OCI-LY7 (cell line): Measurements from ENCODE around the gene HERC3. TPM values are rescaled to one million over a fixed set of nuclear protein-coding genes. Genes with fewer than 3 reads are reported as not detected.

Source experiments
- BruUV-seq: library from RNA; stranded (reverse); fragments of 400-500 nt; replicated peaks from 2 replicates; lab custom pipeline; 2021; lab: Mats Ljungman, UMichigan
- CTCF ChIA-PET: fragments of 300-600 bp; sonication (Branson Sonifier 250); formaldehyde crosslinking; loops from one replicate; lab custom pipeline; 2022; ENCODE audit warnings: antibody characterized with exemption; ENCODE audit not compliant: unreplicated experiment; lab: Charles Lee
- POLR2A ChIA-PET: fragments of 300-600 bp; sonication (Branson Sonifier 250); formaldehyde crosslinking; loops from one replicate; lab custom pipeline; 2022; ENCODE audit warnings: antibody characterized with exemption; lab: Charles Lee
- DNase-seq: peaks from one replicate; pipeline ENCODE4 v3.0.0-alpha.2; 2015; ENCODE audit warnings: low spot score
- H2AFZ ChIP-seq: fragments of 200-600 bp; sonication (generic), shearing (Covaris generic); 2 replicates; pipeline ENCODE4 v1.6.1; 2014; ENCODE audit warnings: mild to moderate bottlenecking, antibody characterized with exemption, low read length, moderate library complexity
- H3K27ac ChIP-seq: fragments of 200-600 bp; sonication (generic); 2 replicates; pipeline ENCODE4 v1.5.1; 2014; ENCODE audit warnings: mixed run types, low read depth, mild to moderate bottlenecking, moderate library complexity, low read length, inconsistent platforms; ENCODE audit not compliant: poor library complexity, severe bottlenecking
- H3K36me3 ChIP-seq: fragments of 200-600 bp; sonication (generic); 2 replicates; pipeline ENCODE4 v1.6.1; 2014; ENCODE audit warnings: mild to moderate bottlenecking, antibody characterized with exemption, low read length, moderate library complexity, mixed read lengths; ENCODE audit not compliant: insufficient read depth
- H3K4me1 ChIP-seq: fragments of 200-600 bp; sonication (generic); 2 replicates; pipeline ENCODE4 v1.5.1; 2014; ENCODE audit warnings: mild to moderate bottlenecking, low read length; ENCODE audit not compliant: insufficient read depth, poor library complexity, severe bottlenecking
- H3K4me2 ChIP-seq: fragments of 200-600 bp; sonication (generic); 2 replicates; pipeline ENCODE4 v1.6.1; 2014; ENCODE audit warnings: mild to moderate bottlenecking, low read length
- H3K4me3 ChIP-seq: fragments of 200-600 bp; sonication (generic); 2 replicates; pipeline ENCODE4 v1.5.1; 2014; ENCODE audit warnings: mild to moderate bottlenecking, low read depth, low read length; ENCODE audit not compliant: poor library complexity, severe bottlenecking
- H3K79me2 ChIP-seq: fragments of 200-600 bp; sonication (generic); 2 replicates; pipeline ENCODE4 v1.6.1; 2016; ENCODE audit warnings: low read depth, mild to moderate bottlenecking, low read length, moderate library complexity, mixed read lengths; ENCODE audit not compliant: insufficient read depth
- H3K9me2 ChIP-seq: fragments of 200-600 bp; sonication (generic); 2 replicates; pipeline ENCODE4 v1.6.1; 2016; ENCODE audit warnings: mild to moderate bottlenecking, low read length, mixed read lengths; ENCODE audit not compliant: insufficient read depth
- H3K9me3 ChIP-seq: fragments of 200-600 bp; sonication (generic); 2 replicates; pipeline ENCODE4 v1.6.1; 2014; ENCODE audit warnings: mild to moderate bottlenecking, mixed run types, low read length, mixed read lengths
- H4K20me1 ChIP-seq: fragments of 200-600 bp; sonication (generic); 2 replicates; pipeline ENCODE4 v1.6.1; 2014; ENCODE audit warnings: mild to moderate bottlenecking, antibody characterized with exemption, low read length, moderate library complexity, mixed read lengths; ENCODE audit not compliant: insufficient read depth
- CTCF ChIP-seq: fragments of 200-600 bp; sonication (generic); conservative IDR thresholded peaks from 2 replicates; pipeline ENCODE4 v1.5.1; 2014; ENCODE audit warnings: mild to moderate bottlenecking, antibody characterized with exemption, low read length, moderate library complexity, mixed read lengths
- EZH2phosphoT487 ChIP-seq: fragments of 200-600 bp; sonication (generic); IDR thresholded peaks from 2 replicates; pipeline ENCODE4 v1.6.1; 2018; ENCODE audit warnings: low read depth, borderline replicate concordance, mild to moderate bottlenecking, mixed run types, antibody characterized with exemption, low read length, moderate library complexity, mixed read lengths
- intact Hi-C: fragments of 100-400 bp; cut with micrococcal nuclease; formaldehyde crosslinking; loops from one replicate; pipeline ENCODE4 v1.10.0; 2022; ENCODE audit not compliant: unreplicated experiment
- total RNA-seq, 2 experiments: library from RNA; depleted of rRNA in 1 of 2; stranded (reverse); fragments of >200 nt in 1 of 2; shearing (Covaris generic) in 1 of 2; gene quantifications; 2 replicates each; pipeline ENCODE4 v1.2.3, GENCODE V29; 2014 to 2022

HERC3 gene
- total RNA-seq, 2 experiments from 2014 or later = 9.2 to 22.9 TPM

- ChIA-PET POLR2A (interaction anchor here (0.7 kb wide), 1 partner anchor 116 kb away, joined by 3 read pairs; no protein-coding TSS in a partner anchor), CTCF (no interaction called here)
- no peaks in the 10 kb centered on the region for H4K20me1 ChIP-seq
- H3K27ac ChIP-seq = no peak overlapping the region
- no peaks in the 10 kb centered on the region for H3K36me3 ChIP-seq
- H3K4me3 ChIP-seq = no peak overlapping the region
- no peaks in the 10 kb centered on the region for H3K9me3 ChIP-seq
- H3K4me2 ChIP-seq = no peak overlapping the region
- no TSS peak for BruUV-seq
- DNase-seq = no peak
- H3K9me2 ChIP-seq = no peaks in the 10 kb centered on the region
- H2AFZ ChIP-seq = no peak overlapping the region
- no peaks in the 10 kb centered on the region for H3K79me2 ChIP-seq
- intact Hi-C loops = no loop called here
- H3K4me1 ChIP-seq = peaks cover 4% of the 10 kb centered on the region
- TF ChIP-seq EZH2phosphoT487 (no peak), CTCF (no peak)
Observed at GRCh38 chr4:88628746-88629145, 36.5 kb downstream of the HERC3 start.

DNA sequence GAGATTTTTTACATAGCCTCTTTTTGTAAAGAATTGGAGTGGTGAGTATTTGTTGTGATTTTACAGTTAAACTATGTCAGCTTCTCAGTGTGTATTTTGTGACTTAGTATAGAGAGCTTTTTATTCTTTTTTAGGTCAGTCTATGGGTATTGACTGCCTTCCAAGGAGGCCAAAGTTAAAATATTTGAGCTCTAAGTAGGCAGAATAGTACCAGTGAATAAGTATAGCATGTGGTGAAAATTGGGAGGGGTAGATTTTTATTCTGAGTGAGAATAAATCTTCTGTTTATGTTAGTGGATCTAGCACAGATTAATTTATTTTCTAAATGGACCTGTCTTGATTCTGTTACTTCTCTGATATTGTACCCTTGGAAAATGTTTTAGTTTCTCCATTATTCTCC, 37.5 kb downstream of the HERC3 start:
- H2AFZ ChIP-seq = no peak overlapping the region
- H3K4me2 ChIP-seq = no peak overlapping the region
- H3K27ac ChIP-seq = no peak overlapping the region
- ChIA-PET CTCF (no interaction called here), POLR2A (interaction anchor here (0.6 to 0.7 kb wide), 2 partner anchors 24 to 111 kb away, joined by 3 read pairs; no protein-coding TSS in a partner anchor)
- DNase-seq = no peak
- H3K9me3 ChIP-seq = no peaks in the 10 kb centered on the region
- H3K4me3 ChIP-seq = no peak overlapping the region
- no peak for TF ChIP-seq CTCF
- TF ChIP-seq EZH2phosphoT487 = no peak
- no peaks in the 10 kb centered on the region for H3K79me2 ChIP-seq
- H3K36me3 ChIP-seq = no peaks in the 10 kb centered on the region
- peaks cover 4% of the 10 kb centered on the region for H3K4me1 ChIP-seq
- H4K20me1 ChIP-seq = no peaks in the 10 kb centered on the region
- no TSS peak for BruUV-seq
- intact Hi-C loops = no loop called here
- H3K9me2 ChIP-seq = no peaks in the 10 kb centered on the region

DNA sequence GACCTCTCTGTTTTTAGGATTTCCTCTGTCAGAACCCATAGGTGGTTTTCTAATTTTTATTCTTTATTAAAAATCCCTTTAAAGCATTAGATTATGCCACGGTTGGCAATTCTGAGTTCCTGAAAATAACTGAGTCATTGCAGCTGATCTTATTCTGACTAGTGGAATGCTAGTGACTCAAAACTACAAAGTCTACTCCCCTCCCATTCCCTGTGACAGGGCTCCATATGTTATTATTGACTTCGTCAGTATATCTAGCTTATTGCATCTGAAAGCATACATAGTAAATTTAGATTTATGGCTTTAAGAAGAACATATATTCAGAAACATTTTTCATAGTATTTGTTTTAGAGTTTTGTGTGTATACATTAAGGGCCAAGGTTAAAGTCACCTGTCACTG, 38.5 kb downstream of the HERC3 start:
- no peaks in the 10 kb centered on the region for H3K36me3 ChIP-seq
- no peak overlapping the region for H2AFZ ChIP-seq
- no peak overlapping the region for H3K27ac ChIP-seq
- CTCF ChIA-PET = no interaction called here
- no peak for TF ChIP-seq EZH2phosphoT487
- TF ChIP-seq CTCF = no peak
- no peaks in the 10 kb centered on the region for H3K9me3 ChIP-seq
- H3K4me1 ChIP-seq = peaks cover 4% of the 10 kb centered on the region
- no peaks in the 10 kb centered on the region for H4K20me1 ChIP-seq
- no peaks in the 10 kb centered on the region for H3K9me2 ChIP-seq
- H3K4me3 ChIP-seq = no peak overlapping the region
- POLR2A ChIA-PET = interaction anchor here (0.7 kb wide), 1 partner anchor 23 kb away, joined by 3 read pairs; no protein-coding TSS in a partner anchor
- DNase-seq = no peak
- BruUV-seq = no TSS peak
- H3K4me2 ChIP-seq = no peak overlapping the region
- no peaks in the 10 kb centered on the region for H3K79me2 ChIP-seq
- intact Hi-C loops = no loop called here
